Epithelial cell of esophagus (primary cell): Measurements from ENCODE around the gene DSP.
A peak's percentile ranks its signal among the peaks of the same experiment; 100 is the strongest.

Source experiments
- DNase-seq: peaks from one replicate; pipeline ENCODE4 v3.0.0; 2010; ENCODE audit warnings: low read depth
- H3K4me3 ChIP-seq: 2 replicates; pipeline ENCODE4 v1.5.1; 2011; ENCODE audit warnings: mild to moderate bottlenecking, low read length, control low read depth
- TF ChIP-seq, protein P1 (sequence below): IDR thresholded peaks from 2 replicates; pipeline ENCODE4 v1.5.1; 2011; ENCODE audit warnings: low read depth, mild to moderate bottlenecking, low read length, control low read depth, inconsistent platforms; ENCODE audit not compliant: insufficient read depth; ENCODE audit errors: missing control alignments

The DSP gene

DNA sequence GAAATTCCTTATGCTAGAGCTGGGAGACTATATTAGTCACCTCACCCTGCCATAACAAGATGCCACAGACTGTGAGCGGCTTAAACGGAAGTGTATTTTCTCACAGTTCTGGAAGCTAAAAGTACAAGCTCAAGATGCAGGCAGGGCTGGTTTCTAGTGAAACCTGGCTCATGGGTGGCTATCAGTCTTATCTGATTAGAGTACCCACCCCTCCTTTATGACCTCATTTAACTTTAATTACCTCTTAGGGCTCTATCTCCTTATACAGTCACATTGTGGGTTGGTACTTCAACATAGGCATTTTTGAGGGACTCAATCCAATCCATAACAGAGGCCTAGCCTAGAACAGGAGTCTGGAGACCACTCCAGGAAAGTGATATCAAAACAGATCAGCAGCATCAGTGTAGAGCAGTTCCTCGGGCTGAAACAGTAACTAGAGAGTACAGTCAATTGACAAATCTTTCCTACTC lies 46.2 kb downstream of the DSP start:
- peak; percentile 82 for DNase-seq
- TF ChIP-seq, protein P1, sequence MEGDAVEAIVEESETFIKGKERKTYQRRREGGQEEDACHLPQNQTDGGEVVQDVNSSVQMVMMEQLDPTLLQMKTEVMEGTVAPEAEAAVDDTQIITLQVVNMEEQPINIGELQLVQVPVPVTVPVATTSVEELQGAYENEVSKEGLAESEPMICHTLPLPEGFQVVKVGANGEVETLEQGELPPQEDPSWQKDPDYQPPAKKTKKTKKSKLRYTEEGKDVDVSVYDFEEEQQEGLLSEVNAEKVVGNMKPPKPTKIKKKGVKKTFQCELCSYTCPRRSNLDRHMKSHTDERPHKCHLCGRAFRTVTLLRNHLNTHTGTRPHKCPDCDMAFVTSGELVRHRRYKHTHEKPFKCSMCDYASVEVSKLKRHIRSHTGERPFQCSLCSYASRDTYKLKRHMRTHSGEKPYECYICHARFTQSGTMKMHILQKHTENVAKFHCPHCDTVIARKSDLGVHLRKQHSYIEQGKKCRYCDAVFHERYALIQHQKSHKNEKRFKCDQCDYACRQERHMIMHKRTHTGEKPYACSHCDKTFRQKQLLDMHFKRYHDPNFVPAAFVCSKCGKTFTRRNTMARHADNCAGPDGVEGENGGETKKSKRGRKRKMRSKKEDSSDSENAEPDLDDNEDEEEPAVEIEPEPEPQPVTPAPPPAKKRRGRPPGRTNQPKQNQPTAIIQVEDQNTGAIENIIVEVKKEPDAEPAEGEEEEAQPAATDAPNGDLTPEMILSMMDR = no peak
- no peak overlapping the region for H3K4me3 ChIP-seq

DNA sequence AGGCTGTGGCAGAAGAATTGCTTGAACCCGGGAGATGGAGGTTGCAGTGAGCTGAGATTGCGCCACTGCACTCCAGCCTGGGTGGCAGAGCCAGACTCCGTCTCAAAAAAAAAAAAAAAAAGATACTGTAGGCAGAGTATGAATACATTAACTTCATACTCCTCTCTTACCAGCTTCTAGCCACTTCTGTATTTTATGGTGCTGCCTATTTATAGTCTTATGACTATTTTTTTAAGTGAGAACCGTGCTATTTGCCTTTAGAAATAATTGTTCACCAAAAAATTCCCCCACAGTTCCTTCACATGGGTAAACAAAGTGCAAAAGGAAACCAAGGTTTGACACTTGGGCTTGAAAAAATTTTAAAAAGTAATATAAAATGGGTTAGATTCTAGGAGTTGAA lies 47.0 kb downstream of the DSP start:
- TF ChIP-seq, protein P1 = no peak
- peak; percentile 55 for DNase-seq
- no peak overlapping the region for H3K4me3 ChIP-seq

DNA sequence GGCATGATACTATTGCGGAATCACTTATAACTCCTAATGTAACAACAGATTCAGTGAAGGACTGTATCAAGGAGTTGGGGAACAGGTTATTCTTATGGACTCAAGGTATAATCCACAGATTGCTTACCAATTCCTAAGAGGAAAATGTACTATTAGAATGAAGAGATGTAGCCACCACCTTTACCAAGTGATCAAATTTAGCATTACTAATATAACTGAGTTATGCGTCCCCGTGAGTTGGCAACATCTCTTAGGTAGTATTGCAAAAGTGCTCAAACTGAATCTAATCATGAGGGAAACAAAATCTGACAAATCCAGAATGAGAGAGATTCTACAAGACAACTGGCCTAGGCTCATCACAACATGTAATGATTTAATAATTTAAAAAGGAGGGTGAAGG lies 47.8 kb downstream of the DSP start:
- H3K4me3 ChIP-seq = peak overlapping the region; percentile 69
- DNase-seq = peak; percentile 72
- TF ChIP-seq, protein P1 = no peak

DNA sequence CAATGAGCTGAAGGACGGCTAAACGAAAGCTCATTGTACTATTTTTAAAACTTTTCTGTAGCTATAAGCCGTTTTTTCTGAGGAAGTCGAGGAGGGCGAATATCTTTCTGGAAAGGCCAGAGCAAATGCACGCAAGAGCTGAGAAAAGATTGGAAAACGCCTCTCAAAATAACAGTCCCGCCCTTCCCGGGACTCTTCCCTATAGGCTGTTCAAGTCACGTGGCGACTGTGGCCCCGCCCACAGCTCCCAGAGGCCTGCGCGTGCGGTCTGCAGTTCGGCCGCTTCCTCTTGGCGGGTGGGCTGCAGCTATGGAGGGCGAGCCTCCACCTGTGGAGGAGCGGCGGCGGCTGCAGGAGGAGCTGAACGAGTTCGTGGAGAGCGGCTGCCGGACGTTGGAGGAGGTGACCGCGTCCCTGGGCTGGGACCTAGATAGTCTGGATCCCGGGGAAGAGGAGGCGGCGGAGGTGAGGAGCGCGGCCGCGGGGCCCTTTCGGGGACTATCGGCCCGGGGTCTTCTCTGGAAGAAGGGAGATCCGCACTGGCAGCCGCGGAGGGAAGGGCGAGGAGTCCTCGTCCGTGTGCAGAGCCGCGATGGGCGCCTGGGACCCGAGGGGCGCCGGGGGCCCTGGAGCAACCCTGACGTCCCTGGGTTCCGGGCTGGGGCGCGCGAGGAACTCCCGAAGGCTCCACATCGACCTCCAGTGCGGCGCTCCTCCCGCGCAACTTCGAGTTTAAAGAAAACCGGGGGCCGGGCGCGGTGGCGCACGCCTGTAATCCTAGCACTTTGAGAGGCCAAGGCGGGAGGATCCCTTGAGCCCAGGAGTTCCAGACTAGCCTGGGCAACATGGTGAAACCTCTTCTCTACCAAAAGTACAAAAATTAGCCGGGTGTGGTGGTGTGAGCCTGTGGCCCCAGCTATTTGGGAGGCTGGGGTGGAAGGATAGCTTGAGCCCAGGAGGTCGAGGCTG lies 48.8 kb downstream of the DSP start, which contains the start of gene SNRNP48:
SNRNP48 (plus strand) TSS at position 250 of the 969 bp plus-strand sequence; CDS start at position 310, 60 bp downstream.
- DNase-seq = peak; percentile 95
- H3K4me3 ChIP-seq = peak within 1 kb of the TSS; percentile 69
- TF ChIP-seq, protein P1 = no peak

DNA sequence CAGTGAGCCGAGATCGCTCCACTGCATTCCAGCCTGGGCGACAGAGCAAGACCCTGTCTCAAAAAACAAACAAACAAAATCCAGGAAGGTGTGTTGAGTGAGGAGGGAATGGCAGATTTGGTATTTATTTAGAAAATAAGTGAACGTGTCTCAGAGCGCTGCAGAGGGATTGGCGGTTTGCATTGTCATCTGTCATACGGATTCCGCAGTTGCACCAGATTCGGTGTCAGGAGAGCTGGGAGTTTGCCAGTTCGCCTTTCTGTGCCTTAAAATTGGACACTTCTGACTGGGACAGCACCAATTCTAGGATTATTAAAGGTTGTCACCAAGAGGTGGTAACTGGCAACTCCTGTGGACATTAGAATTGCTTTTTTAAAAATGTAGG lies 49.4 kb downstream of the DSP start:
- peak overlapping the region; percentile 69 for H3K4me3 ChIP-seq
- TF ChIP-seq, protein P1 = no peak
- DNase-seq = peak; percentile 49

DNA sequence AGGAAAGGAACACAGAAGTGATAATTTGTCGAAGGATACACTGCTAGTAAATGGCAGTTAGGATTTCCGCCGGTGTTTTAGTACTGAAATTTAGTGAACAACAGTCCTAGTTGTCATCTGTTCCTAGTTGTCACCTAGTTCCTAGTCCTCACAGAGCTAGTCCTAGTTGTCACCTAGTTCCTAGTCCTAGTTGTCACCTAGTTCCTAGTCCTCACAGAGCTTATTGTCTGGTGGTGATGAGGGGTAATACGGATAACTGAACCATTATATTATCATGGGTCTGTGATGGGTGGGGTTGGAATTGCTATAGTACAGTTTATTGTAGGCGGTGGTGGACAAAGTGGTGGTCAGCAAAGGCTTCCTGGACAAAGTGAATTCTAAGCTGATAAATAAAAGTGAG lies 50.3 kb downstream of the DSP start:
- H3K4me3 ChIP-seq = no peak overlapping the region
- TF ChIP-seq, protein P1 = no peak
- DNase-seq = no peak
